HG03103 (cell line): ENCODE results near the gene IL22RA2.
"Not testable (repeated sequence)": the region's sequence is repeated elsewhere in the genome, so short reads cannot be mapped to it uniquely, and the experiment has no call there.

Source experiments
- ATAC-seq: cut with Tn5 transposase; IDR thresholded peaks from one replicate; pipeline ENCODE4 v1.9.1; 2021; ENCODE audit warnings: low read depth; ENCODE audit not compliant: unreplicated experiment

Gene IL22RA2

DNA sequence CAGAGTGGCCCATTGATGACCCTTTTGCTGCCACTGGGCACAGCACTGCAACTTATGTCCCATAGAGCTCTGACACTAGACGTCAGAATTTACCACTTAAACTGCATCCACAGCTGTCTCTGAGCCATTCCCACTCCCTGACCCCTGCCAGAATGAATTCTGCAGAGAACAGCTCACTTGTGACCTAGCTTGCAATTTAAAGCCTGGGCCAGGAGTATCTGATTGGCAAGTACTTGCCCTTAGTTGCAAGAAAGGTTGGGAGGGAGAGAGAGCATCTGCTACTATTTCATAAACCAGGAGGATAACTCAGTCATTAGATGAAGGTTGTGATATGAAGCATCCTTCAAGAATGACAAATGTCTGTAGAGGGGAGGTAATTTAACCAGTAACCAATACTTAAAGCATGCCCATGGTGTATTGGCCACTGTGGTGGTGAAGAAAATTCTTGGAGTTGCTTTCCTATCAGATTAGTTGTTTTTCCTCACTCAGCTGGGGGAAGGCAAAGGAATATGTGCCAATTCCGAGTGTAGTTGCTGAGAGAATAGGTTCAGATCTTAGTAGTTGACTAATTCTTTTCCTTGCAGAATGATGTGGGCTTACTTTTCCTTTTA, 46.5 kb downstream of the IL22RA2 start:
- ATAC-seq: no peak

DNA sequence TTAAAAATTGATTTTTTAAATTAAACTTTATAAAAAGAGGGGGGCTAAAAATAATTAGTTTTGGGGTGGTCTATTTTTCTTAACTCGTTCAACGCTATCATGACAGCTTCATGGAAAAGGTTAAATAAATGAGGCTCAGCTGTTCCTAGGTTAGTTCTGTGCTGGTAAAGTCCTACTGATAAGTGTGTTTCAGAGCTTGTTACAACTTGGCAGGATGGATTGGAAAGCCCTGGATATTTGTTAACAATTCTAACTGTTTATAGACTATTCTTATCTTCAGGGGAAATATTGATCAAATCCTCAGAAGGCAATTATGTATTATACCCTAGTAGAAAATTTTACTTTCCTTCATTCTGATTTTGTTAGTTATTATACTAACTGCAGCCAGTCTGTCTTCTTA, 50.4 kb downstream of the IL22RA2 start:
- ATAC-seq: no peak

DNA sequence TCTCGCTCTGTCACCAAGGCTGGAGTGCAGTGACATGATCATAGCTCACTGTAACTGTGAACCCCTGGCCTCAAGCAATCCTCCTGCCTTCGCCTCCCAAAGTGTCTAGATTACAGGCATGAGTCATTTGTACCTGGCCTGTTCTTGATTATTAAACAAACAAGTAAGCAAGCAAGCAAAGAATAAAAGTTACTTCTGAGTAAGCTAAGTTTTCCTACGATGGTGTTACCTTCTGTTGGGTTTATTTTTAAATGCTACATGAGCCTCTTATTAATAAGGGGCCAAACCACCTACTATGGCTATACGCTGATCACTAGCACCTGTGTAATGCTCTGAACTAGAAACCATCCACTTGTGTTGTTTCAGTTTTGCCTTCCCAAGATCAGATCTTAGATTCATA, 50.8 kb downstream of the IL22RA2 start:
- no peak for ATAC-seq

- no peak for ATAC-seq
These were observed 51.9 kb downstream of the IL22RA2 start for GRCh38 chr6:137121401-137121997.

GRCh38 chr6:137120748-137121147, 52.7 kb downstream of the IL22RA2 start:
- ATAC-seq: no peak

DNA sequence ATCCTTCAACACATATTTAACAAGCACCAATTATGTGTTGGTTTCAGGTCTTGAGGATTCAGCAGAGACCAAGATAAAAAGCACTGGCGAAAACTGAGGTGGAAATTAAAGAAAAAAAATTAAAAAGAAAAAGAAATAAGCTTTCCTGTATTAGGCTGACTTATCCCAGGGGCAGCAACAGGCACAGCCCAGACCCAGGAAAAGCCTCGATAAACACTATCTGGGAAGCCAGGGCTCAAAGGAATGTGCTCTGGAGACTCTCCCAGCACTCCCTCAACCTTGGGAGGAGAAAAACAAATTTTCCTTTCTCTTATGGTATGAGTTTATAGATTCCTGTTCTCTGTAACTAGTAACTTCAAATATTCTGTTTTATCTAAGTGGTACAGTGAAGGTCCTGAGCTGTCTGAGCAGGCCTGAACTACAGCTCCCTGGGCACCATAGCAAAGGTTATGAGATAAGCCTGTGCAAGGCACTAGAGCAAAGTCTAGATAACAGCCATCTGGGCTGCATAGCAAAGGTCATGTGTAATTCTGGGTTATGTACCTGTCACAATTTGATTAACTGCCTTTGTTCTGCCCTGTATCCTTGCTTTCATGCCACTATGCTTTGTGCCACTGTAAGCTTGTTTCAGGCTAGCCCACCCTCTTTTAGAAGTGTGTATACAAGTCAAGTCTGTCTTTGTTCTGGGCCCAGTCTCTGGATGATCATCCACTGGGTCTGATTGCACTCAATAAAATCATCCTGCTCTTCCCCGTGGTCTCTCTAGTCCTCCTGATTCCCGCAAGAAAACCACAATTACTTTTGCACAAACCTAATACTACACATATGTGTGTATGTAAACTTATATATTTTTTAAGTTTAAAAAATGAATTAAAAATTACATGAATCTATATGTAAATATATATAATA, 54.0 kb downstream of the IL22RA2 start:
- no peak for ATAC-seq

DNA sequence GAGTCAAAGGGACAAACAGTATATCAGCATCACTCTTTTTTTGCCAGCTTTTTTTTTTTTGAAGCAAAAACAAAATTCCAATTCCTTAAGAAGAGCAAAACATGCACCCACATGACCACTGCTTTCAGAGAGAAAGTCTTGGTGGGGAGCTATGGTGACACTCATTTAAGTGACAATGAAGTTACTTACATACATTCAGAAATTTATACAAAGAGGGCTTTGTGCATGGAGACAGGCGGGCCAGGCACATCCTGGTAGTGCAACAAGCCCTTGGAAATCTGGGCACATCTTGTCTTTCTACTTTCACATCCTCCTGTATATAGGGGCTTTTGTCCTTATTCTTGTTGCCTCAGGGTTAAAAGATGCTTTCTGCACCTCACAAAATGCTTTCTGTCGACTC, 55.9 kb downstream of the IL22RA2 start:
- no peak for ATAC-seq

- no peak for ATAC-seq
These were observed 56.6 kb downstream of the IL22RA2 start for GRCh38 chr6:137116807-137117206.

- no peak for ATAC-seq
These were observed 57.8 kb downstream of the IL22RA2 start for GRCh38 chr6:137115658-137116057.

DNA sequence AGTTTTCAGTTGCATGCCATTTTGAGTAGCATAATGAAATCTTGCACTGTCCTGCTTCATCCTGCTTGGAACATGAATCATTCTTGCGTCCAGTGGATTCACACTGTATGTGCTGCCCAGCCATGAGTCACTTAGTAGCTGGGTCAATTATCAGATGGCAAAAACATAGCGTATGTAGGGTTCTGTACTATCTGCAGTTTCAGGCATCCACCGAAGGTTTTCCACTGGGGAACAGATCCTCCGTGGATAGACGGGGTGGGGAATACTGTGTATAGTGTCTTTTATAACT, 61.4 kb downstream of the IL22RA2 start:
- ATAC-seq: no peak

GRCh38 chr6:137111296-137112066, 62.0 kb downstream of the IL22RA2 start:
- no peak for ATAC-seq

DNA sequence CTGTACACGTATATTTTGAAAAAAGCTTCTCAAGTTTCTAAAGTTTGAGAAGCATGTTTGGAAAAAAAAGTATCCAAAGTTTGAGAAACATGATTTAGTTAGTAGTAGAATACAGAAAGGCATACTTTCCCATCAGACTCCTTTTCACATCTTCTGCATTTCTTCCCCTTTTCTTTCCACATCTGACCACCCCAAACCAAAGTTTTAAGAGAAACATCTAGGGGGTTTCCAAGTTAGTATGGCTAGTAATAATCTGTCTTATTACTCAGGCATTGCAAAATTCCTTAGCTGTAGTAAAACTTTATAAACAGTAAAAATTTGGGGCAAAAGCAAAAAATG, 65.7 kb downstream of the IL22RA2 start:
- ATAC-seq: no peak

- ATAC-seq: not testable (repeated sequence)
These were observed 66.2 kb downstream of the IL22RA2 start for GRCh38 chr6:137107047-137107766.

DNA sequence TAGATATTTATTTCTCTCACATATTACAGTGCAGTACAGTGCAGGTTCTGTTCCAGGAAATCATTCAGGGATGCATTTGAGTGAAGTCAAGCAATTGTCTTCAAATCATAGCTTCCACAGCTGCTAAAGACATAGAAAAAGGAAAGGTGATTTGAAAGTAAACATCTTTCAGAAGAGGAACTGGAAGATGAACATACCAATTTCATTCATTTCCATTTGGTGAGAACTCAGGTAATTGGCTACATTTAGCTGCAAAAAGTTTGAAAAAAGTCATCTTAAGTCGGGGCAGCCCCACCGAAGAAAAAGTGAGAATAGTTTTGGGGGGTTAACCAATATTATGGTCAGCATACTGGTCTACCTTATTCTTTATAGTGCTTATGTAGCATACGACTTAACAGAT, 67.3 kb downstream of the IL22RA2 start:
- no peak for ATAC-seq

- ATAC-seq: no peak
These were observed 68.1 kb downstream of the IL22RA2 start for GRCh38 chr6:137105375-137105774.

- ATAC-seq: no peak
These were observed 68.5 kb downstream of the IL22RA2 start for GRCh38 chr6:137104926-137105325.

- ATAC-seq: peak; percentile 76
These were observed 70.5 kb downstream of the IL22RA2 start for GRCh38 chr6:137102851-137103492.

DNA sequence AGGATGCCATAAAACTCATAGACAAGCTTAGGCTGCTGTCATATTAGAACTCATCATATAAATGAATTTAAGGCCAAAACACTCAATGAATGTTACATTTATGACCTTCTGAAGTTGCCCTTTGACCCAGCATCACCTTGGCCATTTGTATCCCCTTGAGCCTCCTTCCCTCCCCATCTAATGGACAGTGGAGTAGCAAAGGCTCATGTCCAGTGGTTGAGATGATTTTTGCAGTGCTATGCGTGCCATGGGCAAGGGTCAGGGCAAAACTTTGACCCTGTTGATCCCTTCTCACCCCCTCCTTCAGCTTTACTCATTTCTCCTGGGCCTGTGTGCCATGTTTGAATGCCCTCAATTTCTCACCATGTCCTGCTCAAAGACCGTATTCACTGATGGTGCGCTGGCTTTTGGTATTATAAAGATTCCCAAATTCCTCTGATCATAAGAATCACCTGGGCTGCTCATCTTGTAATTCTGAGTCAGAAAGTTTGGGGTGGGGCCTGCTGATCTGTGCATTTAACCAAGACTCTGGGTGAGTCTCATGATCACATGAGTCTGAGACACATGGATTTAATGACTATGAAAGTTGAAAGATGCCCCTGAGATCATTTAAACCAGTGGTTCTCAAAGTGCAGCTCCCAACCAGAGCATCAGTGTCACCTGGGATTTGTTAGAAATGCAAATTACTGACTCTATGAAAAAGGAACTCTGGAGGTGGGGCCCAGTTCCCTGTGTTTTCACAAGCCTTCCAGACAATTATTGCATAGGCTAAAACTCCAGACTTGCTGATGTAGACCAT, 71.2 kb downstream of the IL22RA2 start:
- peak; percentile 25 for ATAC-seq

- ATAC-seq: no peak
These were observed 73.6 kb downstream of the IL22RA2 start for GRCh38 chr6:137099689-137100403.
